Measurements from ENCODE around the gene MPZ. TPM values are rescaled to one million over a fixed set of nuclear protein-coding genes. Genes with fewer than 3 reads are reported as not detected.
"Not testable (repeated sequence)": the region's sequence is repeated elsewhere in the genome, so short reads cannot be mapped to it uniquely, and the experiment has no call there.

The MPZ gene
- total and polyA plus RNA-seq, 10 of the 15 experiments (the other 5 are each of a cell fraction or from before 2014, with no cell fraction given), result 0.09 to 6.9 (median 4.7) TPM

GRCh38 chr1:161324020-161324419 is 14.3 kb upstream of the MPZ start (continued):
- TF ChIP-seq SPI1 (IDR thresholded peaks at IDR 0.05; ENCODE audit: borderline replicate concordance, insufficient read depth, low read depth, low read length), result no peak
- no peak for TF ChIP-seq JUNB (IDR thresholded peaks at IDR 0.05)
- no peak for TF ChIP-seq HDAC6 (IDR thresholded peaks at IDR 0.05; ENCODE audit: unreplicated experiment)
- no peak for TF ChIP-seq EZH2 (IDR thresholded peaks at IDR 0.05; ENCODE audit: borderline replicate concordance, control insufficient read depth, low read depth, low read length)

DNA sequence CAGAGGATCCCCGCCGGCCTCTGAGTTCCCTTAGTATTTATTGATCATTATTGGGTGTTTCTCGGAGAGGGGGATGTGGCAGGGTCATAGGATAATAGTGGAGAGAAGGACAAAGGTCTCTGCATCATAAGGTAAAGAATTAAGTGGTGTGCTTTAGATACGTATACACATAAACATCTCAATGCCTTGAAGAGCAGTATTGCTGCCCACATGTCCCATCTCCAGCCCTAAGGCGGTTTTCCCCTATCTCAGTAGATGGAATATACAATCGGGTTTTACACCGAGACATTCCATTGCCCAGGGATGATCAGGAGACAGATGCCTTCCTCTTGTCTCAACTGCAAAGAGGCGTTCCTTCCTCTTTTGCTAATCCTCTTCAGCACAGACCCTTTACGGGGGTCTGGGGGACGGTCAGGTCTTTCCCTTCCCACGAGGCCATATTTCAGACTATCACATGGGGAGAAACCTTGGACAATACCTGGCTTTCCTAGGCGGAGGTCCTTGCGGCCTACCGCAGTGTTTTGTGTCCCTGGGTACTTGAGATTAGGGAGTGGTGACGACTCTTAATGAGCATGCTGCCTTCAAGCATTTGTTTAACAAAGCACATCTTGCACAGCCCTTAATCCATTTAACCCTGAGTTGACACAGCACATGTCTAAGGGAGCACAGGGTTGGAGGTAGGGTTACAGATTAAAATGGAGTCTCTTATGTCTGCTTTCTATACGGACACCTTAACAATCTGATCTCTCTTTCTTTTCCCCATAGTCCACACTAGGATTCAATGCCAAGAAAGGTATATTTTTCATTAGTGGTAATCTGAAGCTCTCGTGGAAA is 6.3 kb upstream of the MPZ start:
- FAIRE-seq; in situ Hi-C loops (cut with MboI); DNase-seq (ENCODE audit: low read depth, low spot score); BruUV-seq (replicated peaks); CTCF ChIA-PET; H3K4me3 ChIP-seq; RAD21 ChIA-PET (ENCODE audit: unreplicated experiment); H3K27me3 ChIP-seq (replicated peaks in 1 of 2; ENCODE audit: control insufficient read depth in 2 of 2, insufficient read depth in 2 of 2, low read length in 1 of 2); H3K36me3 ChIP-seq (ENCODE audit: control insufficient read depth in 2 of 2, insufficient read depth in 2 of 2, low read length in 1 of 2); H4K20me1 ChIP-seq (ENCODE audit: control insufficient read depth, insufficient read depth); H3K4me1 ChIP-seq (ENCODE audit: control insufficient read depth, insufficient read depth, low read length); H3K4me2 ChIP-seq (ENCODE audit: control insufficient read depth, insufficient read depth); H3K9ac ChIP-seq (ENCODE audit: control insufficient read depth, insufficient read depth, low read length); H3K27ac ChIP-seq (ENCODE audit: control insufficient read depth, insufficient read depth); SMC1A ChIA-PET (ENCODE audit: uncharacterized antibody, unreplicated experiment); ATAC-seq; H2AFZ ChIP-seq (ENCODE audit: control insufficient read depth, low read depth, low read length); H3K9me3 ChIP-seq (replicated peaks; ENCODE audit: control insufficient read depth, insufficient read depth, low read length); intact Hi-C loops (cut with micrococcal nuclease; ENCODE audit: unreplicated experiment): not testable (repeated sequence)
- peaks cover 15% of the 10 kb centered on the region for H3K79me2 ChIP-seq (ENCODE audit: control insufficient read depth, insufficient read depth, low read length)
- WGBS (ENCODE audit: insufficient coverage, insufficient replicate concordance, low lambda C conversion rate, missing lambda C conversion rate), result 85% methylated on average over 17 of the region's 17 CpGs
- POLR2A ChIA-PET, result interaction anchor here (0.7 kb wide), 1 partner anchor 55 kb away, joined by 3 read pairs; no protein-coding TSS in a partner anchor
